Activated naive CD4-positive, alpha-beta T cell treated with anti-CD3 and anti-CD28 coated beads, Interleukin-2, amount 50 U/mL, for 72 hours (primary cell): Measurements from ENCODE around the gene GOLGA6C. TPM values are rescaled to one million over a fixed set of nuclear protein-coding genes. Genes with fewer than 3 reads are reported as not detected.
A peak's percentile ranks its signal among the peaks of the same experiment; 100 is the strongest.
"Not testable (repeated sequence)": the region's sequence is repeated elsewhere in the genome, so short reads cannot be mapped to it uniquely, and the experiment has no call there.

ENCODE experiments used
- ATAC-seq, 2 donors: fragments of 150-1000 bp; cut with Tn5 transposase; 2 replicates each; pipeline ENCODE4 v1.10.0; 2021; ENCODE audit warnings: mild to moderate bottlenecking in 2 of 2, moderate library complexity in 2 of 2
- DNase-seq, 2 donors: peaks; one replicate each; pipeline ENCODE4 v3.0.0; 2021 to 2022; ENCODE audit warnings: low spot score in 2 of 2
- H3K27ac Mint-ChIP-seq, 2 donors: one replicate each; pipeline ENCODE4 v1.8.0; 2022; ENCODE audit warnings: mild to moderate bottlenecking in 2 of 2, mixed read lengths in 2 of 2
- H3K36me3 Mint-ChIP-seq, 2 donors: one replicate each; pipeline ENCODE4 v1.8.0; 2022; ENCODE audit warnings: mixed read lengths in 2 of 2
- H3K9me3 Mint-ChIP-seq, 2 donors: one replicate each; pipeline ENCODE4 v1.8.0; 2022; ENCODE audit warnings: mixed read lengths in 2 of 2
- total RNA-seq, 2 donors: library from RNA; stranded (reverse); gene quantifications; one replicate each; pipeline ENCODE4 v1.2.3, GENCODE V29; 2022

Gene GOLGA6C
- total RNA-seq, 2 donors from 2014 or later: 0.11 TPM; not detected in 1

DNA sequence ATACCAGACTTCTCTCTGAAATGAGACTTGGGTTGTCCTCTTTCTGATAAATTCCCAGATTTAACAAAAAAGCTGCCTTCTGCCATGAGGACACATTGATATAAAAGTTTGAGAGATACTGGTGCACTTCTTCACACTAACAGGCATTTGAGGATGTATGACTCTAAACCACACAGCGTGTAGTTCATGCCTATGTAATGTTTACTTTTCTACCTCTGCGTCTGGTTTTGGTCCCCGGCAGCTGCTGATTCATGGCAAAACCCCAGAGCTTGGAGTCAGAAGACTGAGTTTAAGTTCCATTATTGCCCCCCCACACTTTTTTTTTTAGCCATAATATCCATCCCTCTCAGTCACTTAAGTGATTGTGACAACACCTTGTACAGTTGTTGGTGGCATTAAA, 26.0 kb downstream of the GOLGA6C start:
- H3K9me3 Mint-ChIP-seq, DNase-seq, H3K27ac Mint-ChIP-seq, ATAC-seq, H3K36me3 Mint-ChIP-seq: not testable (repeated sequence)

- H3K36me3 Mint-ChIP-seq, DNase-seq, ATAC-seq, H3K9me3 Mint-ChIP-seq, H3K27ac Mint-ChIP-seq: not testable (repeated sequence)
Measured at GRCh38 chr15:75293660-75294059, 35.5 kb downstream of the GOLGA6C start.

DNA sequence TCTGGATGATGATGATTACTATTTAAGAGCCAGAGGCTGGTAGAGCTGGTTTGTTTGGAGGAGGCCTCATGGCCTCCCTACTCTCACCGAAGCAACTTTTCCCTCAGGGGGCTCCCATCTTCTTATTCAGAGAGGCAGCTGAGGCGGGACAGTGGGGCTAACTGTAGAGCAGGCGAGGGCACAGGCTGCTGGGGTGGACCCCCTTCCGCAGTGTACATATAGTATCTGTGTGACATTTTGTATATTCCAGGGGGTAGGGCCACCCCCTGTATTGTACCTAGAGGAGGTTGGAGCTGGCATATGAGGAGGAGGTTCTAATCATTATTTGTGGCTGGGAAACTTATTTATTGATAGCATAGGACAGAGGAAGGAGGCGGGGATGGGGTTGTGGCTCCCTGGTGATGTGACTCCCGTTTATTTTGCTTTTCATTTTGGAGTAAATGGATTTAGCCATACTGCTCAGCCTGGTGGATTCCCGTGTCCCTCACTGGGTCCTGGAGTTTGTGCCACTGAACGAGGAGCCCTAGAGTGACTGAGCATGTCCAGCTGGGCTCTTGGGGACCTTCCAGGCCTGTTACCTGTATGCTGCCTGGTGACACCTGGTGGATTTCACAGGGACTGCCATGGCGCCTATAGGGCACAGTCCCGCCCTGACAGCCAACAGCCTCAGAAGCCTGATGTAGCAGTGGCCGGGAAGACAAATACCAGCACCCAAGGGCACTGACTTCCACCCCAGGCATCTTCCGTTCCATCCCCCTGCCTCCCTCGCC, 40.6 kb downstream of the GOLGA6C start:
- DNase-seq, H3K27ac Mint-ChIP-seq, H3K9me3 Mint-ChIP-seq, H3K36me3 Mint-ChIP-seq: not testable (repeated sequence)
- peak; percentile 97 to 99 for ATAC-seq

GRCh38 chr15:75299311-75299688, 41.2 kb downstream of the GOLGA6C start:
- ATAC-seq: peak; percentile 94 to 95
- not testable (repeated sequence) for H3K36me3 Mint-ChIP-seq, H3K27ac Mint-ChIP-seq, H3K9me3 Mint-ChIP-seq
- peak; percentile 70 to 74 for DNase-seq

- not testable (repeated sequence) for DNase-seq, H3K36me3 Mint-ChIP-seq, ATAC-seq, H3K27ac Mint-ChIP-seq, H3K9me3 Mint-ChIP-seq
Measured at GRCh38 chr15:75300026-75300425, 41.9 kb downstream of the GOLGA6C start.

DNA sequence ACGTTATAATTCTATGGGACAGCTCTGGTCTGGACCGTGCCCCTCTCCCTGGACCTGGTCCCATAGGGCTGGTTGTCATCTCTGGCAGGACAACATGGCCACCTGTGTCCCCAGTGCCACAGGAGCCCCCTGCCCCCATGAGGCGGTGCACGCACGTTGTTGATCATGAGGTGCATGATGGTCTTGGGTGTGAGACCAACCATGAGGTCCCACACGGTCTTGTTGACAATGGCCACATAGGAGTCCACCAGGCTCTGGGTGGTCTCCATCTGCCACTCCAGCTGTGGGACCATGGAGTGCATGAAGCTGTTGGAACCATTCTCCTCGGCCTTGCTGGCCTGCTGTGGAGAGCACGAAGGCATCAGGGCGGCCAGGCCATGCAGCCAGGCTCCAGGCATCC, 44.2 kb downstream of the GOLGA6C start:
- no peaks in the 10 kb centered on the region for H3K36me3 Mint-ChIP-seq
- ATAC-seq: no peak
- DNase-seq: no peak
- no peak overlapping the region for H3K27ac Mint-ChIP-seq
- H3K9me3 Mint-ChIP-seq: no peaks in the 10 kb centered on the region

DNA sequence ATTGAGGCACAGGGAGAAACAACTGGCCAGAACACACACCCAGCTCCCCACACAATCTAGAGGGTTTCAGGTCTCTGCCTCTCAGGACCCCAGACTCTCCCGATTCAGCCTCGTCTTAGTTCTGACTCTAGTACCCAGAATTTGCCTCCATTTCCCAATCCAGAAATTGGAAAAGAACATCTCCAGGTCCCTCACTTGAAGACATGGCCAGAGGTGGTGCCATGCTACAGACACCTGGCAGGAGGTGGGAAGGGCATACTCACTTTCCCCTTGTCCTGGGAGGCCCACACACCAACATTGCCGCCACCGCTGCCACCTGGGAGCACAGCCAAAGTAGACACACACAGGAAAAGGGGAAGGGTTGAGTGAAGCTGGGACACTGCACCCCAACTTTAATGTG, 44.6 kb downstream of the GOLGA6C start:
- DNase-seq, H3K36me3 Mint-ChIP-seq, H3K9me3 Mint-ChIP-seq, ATAC-seq, H3K27ac Mint-ChIP-seq: not testable (repeated sequence)

GRCh38 chr15:75306188-75306587, 48.1 kb downstream of the GOLGA6C start:
- Mint-ChIP-seq H3K36me3 (no peaks in the 10 kb centered on the region), H3K9me3 (no peaks in the 10 kb centered on the region), H3K27ac (no peak overlapping the region)
- DNase-seq: no peak
- no peak for ATAC-seq

DNA sequence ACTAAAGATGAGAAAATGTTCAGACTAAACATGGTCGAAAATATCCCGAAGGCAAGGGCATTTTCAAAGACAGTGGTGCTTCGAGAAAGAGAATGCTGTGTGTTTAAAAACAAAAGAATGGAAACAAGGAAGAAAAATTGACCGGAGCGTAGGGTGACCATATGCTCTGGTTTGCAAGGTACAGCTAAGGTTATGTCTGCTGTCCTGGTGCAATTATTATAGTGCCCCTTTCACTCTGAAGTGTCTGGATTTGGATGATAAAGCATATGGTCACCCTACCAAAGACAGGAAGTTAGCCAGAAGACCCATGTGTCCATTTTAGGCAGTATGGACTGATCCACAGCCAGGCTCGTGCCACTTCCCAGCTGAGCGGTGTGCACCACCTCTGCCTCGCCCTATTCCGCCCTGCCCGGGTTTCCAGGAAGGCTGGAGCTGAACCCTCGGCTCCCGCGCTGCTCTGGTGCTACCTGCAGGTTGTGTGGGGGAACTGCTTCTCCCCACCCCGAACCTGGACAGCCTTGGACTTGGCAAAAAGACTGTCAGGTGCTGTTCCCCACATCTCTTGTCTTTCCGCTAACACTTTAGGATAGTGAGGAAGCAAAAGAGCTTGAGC, 49.8 kb downstream of the GOLGA6C start:
- ATAC-seq (peak in 1 of 2 donors; percentile 63), DNase-seq (peak in 1 of 2 donors; percentile 24)
- Mint-ChIP-seq H3K9me3 (no peaks in the 10 kb centered on the region), H3K27ac (no peak overlapping the region), H3K36me3 (no peaks in the 10 kb centered on the region)

GRCh38 chr15:75309711-75310110, 51.6 kb downstream of the GOLGA6C start:
- no peak for DNase-seq

DNA sequence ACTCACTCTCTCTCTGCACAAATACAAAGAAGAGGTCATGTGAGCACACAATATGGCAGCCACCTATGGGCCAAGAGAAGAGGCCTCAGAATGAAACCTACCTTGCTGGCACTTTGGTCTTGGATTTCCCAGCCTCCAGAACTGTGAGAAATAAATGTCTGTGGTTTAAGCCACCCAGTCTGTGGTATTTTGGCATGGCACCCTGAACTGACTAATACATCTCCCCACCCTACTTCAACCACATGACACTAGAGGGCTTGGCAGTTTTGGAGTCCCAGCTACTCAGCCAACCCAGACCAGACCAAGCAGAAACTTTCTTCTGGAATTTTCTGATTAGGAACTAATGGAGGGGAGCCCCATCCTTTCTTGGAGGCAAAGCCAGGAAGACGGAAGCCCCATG, 54.4 kb downstream of the GOLGA6C start:
- not testable (repeated sequence) for H3K36me3 Mint-ChIP-seq, H3K9me3 Mint-ChIP-seq, DNase-seq
- ATAC-seq: peak in 1 of 2 donors; percentile 56
- peak overlapping the region in 1 of 2 donors; percentile 30 for H3K27ac Mint-ChIP-seq

More at GRCh38 chr15:75309711-75310110, 51.6 kb downstream of the GOLGA6C start:
- Mint-ChIP-seq H3K36me3 (no peaks in the 10 kb centered on the region), H3K27ac (no peak overlapping the region), H3K9me3 (no peaks in the 10 kb centered on the region)
- ATAC-seq: no peak

- peak overlapping the region in 1 of 2 donors; percentile 41 for H3K27ac Mint-ChIP-seq
- H3K36me3 Mint-ChIP-seq: no peaks in the 10 kb centered on the region
- no peak for DNase-seq
- no peaks in the 10 kb centered on the region for H3K9me3 Mint-ChIP-seq
- ATAC-seq: peak in 1 of 2 donors; percentile 85
Measured at GRCh38 chr15:75313116-75313845, 55.1 kb downstream of the GOLGA6C start.

- no peak for ATAC-seq
- Mint-ChIP-seq H3K9me3 (no peaks in the 10 kb centered on the region), H3K36me3 (no peaks in the 10 kb centered on the region), H3K27ac (no peak overlapping the region)
- no peak for DNase-seq
Measured at GRCh38 chr15:75314552-75315290, 56.6 kb downstream of the GOLGA6C start.

DNA sequence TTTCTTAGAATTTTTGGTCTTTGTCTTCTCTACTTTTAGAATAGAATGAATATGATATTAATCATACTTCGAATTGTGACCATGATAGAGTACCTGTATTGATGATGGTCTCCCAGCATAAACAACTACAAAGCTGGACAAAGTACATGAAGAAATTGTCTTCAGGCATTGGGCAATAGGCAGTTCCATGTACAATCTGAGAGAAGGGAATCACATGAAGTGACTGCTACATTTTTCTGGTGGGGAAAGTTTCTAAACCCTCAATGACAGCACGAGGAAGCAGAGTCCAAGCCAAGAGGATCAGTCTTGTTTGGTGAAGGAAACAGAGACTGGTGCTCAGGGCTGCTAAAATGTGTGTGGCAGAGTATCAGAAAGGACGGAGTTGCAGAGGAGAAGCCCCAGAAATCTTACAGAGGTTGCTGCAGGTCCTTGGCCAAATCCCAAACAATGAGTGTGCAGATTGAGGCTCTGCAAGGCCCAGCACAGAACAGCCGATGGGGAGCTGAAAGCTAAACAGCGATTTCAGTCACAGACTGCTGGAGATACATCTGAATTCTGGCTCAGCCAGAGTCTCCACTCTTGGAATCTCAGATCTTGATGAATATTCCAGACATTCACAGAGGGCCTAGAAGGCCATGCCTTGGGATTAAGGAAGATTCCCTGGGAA, 61.2 kb downstream of the GOLGA6C start:
- not testable (repeated sequence) for H3K9me3 Mint-ChIP-seq, ATAC-seq, H3K36me3 Mint-ChIP-seq, H3K27ac Mint-ChIP-seq, DNase-seq
